NCI-H526 (cell line): ENCODE data around the gene SPATA21.
"Not testable (repeated sequence)": the region's sequence is repeated elsewhere in the genome, so short reads cannot be mapped to it uniquely, and the experiment has no call there.

ENCODE experiments used
- DNase-seq, 2 experiments: peaks; one replicate each; lab custom pipeline; 2025; lab: John Stamatoyannopoulos, UW

The SPATA21 gene, protein sequence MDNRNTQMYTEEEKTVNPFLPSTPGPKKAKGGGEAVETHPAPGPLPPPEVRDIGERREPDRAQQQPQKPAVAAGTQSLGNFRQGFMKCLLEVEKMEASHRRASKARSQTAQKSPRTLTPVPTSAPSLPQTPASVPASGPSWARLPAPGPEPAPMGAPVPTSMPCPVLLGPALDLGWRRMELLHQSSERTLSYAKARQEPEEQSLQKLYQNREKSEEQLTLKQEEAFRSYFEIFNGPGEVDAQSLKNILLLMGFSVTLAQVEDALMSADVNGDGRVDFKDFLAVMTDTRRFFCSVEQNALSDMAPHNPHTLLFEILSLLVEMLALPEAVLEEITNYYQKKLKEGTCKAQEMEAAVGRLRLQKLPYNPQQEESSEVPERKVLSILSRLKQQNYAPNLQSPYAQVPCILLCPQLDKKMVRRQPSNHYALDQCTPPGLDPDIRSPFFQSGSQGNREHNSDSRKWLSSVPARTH

DNA sequence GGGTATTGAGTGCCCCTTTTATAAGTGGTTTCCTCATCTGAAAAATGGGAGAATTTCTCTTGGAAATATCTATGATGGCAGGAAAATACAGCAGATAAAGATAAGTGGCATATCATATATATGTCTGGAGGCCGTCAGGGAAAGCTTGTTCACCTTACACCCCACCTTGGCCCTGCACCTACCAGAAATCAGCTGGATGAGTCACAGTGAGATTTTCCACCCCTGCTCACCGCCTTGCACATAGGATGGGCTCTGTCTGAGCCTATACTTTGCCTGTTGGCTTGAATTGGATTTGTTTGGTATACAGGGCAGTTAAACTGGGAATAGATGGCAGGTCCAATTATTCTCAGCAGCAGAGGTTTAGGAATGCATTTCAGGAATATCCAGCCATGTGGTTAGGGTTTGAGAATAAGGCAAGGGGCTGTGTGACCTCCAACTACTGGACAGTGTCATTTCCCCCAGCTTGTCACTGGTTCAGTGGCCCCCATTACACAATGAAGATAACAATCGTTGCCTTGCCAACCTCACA lies at the start of gene SPATA21:
Gene SPATA21 (minus strand): TSS at position 479 of the 529 bp plus-strand sequence. CDS start 6,053 bp downstream, outside the sequence.
- no peak for DNase-seq

DNA sequence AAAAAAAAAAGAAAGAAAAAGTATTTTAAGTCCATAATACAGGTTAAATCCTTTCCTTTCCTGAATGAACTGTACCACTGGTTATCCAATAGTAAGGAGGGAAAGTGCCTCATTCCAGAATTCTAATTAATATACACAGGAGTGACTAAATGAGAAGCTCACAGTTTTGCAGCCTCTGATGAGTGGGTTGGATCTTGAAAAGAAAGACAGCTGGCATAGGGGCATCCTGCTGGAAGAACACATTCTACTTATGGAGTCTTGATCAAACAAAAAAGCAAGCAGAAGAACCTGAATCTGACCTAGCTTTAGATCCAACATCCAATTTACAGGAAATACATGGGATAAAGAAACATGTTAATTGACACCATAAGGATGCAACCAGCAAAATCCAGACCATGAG lies 49.8 kb upstream of the SPATA21 start:
- not testable (repeated sequence) for DNase-seq

DNA sequence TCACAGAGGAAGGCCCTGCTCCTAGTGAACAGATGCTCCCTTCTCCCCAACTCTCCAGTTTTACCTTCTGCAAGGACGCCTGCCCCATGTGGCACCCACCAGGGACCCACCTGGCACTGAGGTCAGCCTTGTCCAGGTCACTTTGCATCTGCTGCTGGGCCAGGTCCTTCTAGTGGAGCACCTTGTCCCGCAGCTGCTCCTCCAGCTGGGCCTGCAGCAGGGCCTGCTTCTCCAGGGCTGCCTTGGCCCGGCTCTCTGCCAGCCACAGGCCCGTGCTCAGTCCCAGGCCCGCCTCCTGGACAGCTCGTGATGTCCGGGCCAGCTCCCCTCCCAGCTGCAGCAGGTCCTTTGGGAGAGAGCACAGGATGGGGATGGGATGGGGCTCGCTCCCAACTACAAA lies 49.1 kb upstream of the SPATA21 start:
- not testable (repeated sequence) for DNase-seq

DNA sequence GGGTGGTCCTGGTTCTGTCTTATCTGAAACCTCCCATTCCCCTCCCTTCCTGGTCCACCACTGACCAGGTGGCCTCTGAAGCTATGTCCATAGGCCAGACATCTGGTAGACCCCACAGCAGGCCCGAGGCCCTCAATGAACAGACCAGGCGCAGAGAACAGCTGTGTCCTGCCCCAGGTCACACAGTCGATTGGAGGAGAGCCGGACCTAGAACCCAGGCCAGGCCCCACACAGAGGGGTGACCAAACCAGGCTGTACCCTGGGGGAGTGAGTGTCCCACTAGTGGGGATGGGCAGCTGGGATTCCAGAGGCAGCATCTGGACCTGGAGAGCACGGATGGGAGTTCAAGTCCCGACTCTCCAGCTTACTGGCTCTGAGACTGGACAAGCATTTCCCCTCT lies 47.7 kb upstream of the SPATA21 start:
- no peak for DNase-seq

DNA sequence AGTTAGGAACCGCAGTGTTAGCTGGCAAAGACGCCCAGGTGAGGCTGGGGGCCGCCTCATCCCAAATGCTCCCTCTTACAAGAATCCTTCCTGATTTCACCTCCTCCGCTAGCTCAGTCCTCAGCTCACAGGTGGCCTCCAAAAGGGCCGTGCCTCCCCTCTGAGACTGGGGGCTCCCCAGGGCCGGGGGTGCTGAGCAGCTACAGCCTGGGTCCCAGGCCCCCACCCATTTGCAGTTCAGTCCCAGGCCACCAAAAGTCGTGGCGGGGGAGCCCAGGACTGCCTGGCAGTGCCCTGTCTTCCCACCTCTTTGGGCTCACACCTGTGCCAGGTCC lies 47.2 kb upstream of the SPATA21 start:
- no peak for DNase-seq

DNA sequence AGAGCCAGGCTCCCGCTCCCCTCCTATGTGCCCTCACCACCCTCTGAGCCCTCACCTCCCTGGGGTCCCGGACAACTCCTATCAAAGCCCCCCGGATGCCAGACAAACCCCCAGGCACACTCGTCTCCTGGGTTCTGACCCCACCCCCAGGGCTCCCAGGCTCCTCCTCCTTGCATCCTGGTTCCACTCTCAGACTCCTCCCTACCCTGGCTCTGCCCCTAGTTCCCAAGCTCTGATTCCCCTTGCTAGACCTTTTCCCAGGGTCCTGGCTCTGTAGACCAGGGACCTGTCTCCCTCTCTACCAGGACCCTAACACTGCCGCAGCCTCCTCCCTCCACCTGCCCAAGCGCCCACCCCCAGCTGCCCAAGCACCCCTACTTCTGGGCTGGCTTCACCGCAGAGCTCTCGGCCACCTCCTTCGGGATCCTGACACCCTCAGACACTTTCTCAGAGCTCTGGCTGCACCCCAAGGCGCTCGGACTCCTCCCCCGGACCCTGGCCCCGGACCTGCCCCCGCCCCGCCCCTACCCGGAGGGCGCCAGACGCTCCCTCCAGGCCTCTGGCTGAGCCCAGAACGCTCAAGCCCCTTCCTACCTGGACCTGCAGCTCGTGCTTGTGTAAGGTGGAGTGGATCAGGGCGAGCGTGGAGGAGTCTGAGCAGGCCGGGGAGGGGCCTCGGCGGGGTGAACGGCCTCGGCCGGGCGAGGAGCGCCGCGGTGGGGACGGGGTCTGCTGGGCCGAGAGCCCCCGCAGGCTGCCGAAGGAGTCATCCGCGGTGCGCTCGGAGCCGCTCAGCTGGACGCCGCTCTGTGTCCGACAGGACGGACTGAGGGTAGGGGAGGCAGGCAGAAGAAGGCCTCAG lies 46.6 kb upstream of the SPATA21 start:
- not testable (repeated sequence) for DNase-seq

DNA sequence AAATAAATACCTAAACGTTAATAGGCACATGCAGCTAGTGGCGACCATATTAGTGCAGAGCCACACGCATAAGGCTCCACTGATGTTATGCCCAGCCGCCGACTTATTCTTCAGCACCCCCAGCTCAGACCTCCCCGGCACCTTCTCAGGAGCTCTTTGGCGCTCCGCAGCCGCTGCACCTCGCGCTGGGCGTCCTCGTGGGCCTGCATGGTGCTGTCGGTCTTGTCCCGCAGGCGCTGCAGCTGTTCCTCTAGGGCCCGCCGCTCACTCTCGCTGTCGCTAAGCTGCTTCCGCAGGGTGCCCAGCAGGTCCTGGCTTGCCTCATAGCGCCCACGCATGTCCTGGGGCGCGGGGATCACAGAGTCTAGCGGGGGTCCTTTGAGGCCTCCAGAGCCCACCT lies 45.9 kb upstream of the SPATA21 start:
- DNase-seq: not testable (repeated sequence)

DNA sequence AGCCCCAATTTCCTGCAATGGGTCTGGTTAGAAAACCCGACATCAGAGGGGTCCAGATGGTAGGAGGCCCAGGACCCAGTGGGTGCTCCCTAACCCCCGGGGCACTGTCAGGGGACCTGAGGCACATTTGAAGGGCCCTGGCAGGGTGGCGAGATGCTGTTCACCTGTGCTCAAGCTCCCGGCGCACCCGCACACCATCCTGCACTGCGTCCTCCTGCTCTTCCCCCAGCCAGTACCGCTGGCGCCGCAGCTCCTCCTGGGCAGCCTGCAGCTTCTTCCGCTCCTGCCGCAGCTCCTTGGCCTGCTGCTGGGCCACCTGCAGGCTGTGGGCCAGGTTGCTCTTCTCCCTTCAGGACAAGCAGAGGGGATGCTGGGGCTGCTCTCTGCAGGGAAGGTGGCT lies 40.9 kb upstream of the SPATA21 start:
- no peak for DNase-seq

DNA sequence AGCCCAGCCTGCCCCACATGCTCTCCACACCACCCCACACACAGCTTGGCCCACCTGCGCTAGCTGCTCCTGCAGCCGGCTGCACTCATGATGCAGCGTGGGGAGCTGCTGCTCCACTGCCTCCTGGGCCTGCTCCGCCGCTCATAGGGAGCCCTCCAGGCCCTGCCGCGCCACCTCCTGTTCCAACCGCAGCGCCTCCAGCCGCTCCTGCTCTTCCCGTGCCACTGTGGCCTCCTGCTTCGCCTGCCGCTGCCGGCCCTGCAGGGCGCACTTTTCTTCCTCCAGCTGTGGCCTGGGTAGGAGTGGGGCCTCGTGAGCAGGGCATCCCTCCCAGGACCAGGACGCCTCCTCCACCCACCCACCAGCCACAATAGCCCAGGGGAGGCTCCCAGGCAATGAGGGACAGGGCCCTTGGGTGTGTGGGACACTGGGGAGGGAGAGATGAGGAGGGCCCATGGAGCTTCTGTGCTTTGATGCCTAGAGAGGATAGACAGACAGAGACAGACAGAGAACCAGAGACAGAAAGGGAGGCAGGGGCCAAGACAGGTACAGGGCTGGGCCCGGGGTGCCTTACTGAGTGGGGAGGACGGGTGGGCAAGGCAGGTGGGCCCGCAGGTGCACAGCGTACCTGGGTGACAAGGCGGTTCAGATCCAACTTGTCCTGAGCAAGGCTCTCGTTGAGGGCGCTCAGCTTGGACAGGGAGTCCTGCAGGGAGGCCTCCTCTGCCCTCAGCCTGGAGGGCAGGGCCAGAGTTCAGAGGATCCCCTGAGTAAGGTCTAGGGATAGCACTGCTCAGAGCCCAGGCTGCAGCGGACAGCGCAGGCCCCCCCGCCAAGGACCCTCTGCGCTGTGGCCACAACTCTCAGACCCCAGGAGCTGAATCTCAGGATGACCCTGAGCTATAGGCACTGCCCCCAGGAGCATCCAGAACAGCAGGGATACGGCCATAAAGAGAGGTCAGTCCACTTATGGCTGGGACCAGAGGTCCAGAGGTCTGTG lies 38.8 kb upstream of the SPATA21 start:
- DNase-seq: not testable (repeated sequence)

DNA sequence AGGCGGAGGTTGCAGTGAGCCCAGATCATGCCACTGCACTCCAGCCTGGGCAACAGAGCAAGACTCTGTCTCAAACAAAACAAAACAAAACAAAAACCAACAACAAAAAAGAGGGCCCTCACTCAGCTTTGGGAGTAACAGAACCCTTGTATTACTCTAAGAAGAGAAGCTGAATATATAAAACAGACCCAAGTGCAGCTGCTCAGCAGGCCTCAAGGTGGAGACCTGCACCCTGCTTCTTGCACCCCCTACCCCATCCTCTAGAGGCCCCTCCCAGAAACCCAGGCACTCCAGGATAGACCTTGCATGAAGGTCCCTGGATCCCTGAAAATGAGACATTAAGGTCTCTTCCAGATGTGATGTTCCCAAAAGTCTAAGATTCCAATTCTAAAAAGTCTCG lies 37.7 kb upstream of the SPATA21 start:
- peak; percentile 17 to 54 for DNase-seq

DNA sequence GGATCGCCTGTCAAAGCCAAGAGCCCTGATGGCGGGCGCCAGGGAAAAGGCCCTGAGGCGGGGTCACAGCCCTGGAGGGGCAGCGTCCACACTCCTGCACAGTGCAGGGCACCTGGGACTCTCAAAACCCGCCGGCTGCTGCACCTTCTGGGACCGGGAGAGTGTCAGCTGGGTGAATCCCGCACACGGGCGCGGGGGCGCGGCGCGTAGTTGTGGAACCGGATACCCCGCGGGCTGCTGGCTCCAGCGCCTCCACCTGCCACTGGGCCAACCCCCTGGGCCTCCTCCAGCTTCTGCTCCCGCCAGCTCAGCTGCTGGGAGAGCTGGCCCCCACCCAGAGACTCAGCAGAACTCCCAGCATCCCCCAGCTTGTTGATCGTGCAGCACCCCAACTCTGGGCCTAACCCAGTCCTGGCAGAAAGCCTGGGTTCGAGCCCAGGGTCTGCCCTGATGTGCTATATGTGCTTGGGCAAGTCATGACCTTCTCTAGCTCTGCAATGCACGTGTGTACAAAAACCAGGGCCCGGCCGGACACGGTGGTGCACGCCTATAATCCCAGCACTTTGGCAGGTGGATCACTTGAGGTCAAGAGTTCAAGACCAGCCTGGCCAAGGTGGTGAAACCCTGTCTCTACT lies 37.1 kb upstream of the SPATA21 start:
- no peak for DNase-seq

DNA sequence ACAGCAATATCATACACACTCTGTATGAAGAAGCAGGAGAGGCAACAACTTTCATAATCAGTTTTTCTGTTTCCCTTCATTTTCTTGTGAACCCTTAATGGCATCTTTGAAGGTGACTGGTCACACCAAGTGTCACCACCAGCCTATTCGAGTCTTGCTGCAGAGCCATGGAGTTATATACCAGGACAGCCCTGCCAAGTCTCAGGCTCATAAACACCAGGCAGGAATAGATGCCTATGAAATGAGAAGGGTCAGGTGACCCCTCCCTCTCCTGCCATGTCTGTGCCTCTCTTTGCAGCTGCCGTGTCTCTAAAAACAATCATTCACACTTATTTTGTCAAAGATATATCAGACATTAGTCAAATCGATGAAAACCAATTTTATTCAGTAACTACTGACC lies 31.3 kb upstream of the SPATA21 start:
- no peak for DNase-seq

DNA sequence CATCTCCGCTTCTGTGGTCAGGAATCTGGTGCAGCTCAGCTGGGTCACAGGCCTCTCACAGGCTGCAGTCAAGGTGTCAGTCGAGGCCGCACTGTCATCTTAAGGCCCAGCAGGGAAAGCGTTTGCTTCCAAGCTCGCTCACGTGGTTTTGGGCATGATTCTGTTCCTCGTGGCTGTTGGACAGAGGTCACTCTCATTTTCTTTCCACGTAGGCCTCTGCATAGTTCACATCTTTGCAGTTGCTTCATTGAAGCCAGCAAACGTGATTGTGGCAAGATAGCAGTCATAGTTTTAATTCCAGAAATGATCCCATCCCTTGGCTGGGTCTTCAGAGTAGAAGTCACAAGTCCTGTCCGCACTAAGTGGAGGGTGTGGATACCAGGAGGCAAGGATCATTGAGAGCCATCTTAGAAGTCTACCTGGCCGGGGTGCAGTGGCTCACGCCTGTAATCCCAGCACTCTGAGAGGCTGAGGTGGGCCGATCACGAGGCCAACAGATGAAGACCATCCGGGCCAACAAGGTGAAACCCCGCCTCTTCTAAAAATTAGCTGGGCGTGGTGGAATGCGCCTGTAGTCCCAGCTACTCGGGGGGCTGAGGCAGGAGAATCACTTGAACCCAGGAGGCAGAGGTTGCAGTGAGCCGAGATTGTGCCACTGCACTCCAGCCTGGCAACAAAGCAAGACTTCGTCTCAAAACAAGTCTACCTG lies 27.8 kb upstream of the SPATA21 start:
- DNase-seq: no peak

DNA sequence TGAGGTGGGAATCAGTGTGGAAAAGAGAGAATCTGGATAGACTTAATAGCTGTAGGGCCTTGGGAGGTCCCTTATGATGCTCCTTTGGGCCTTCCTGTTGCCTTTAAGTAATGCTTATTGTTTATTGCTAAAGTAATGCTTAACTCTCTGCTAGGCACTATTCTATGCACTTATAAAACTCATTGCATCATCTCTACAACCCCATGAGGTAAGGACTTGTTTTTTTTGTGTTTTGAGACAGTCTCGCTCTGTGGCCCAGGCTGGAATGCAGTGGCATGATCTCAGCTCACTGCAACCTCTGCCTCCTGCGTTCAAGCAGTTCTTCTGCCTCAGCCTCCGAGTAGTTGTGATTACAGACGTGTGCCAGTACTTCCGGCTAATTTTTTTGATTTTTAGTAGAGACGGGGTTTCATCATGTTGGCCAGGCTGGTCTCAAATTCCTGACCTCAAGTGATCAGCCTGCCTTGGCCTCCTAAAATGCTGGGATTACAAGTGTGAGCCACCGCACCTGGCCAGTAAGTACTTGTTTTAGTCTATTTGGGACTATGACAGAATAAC lies 25.6 kb upstream of the SPATA21 start:
- DNase-seq: no peak

DNA sequence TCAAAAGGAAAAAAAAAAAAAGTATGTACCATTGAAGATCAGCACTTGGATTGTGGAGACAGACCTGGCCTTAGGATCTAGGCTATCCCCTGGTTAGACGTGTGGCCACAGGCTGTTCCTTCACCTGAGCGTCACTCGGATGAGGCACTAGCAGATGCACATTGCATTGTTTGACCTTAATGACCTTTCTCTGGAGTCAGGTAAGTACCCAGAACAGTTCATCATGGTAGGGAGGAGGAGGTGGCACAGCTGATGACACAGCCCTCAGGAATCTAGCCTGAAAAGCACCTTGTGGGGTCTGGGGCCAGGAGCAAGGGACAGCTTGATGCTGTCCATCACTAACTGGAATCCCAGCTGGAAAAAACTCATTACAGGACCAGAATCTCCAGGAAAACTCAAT lies 24.5 kb upstream of the SPATA21 start:
- DNase-seq: no peak

DNA sequence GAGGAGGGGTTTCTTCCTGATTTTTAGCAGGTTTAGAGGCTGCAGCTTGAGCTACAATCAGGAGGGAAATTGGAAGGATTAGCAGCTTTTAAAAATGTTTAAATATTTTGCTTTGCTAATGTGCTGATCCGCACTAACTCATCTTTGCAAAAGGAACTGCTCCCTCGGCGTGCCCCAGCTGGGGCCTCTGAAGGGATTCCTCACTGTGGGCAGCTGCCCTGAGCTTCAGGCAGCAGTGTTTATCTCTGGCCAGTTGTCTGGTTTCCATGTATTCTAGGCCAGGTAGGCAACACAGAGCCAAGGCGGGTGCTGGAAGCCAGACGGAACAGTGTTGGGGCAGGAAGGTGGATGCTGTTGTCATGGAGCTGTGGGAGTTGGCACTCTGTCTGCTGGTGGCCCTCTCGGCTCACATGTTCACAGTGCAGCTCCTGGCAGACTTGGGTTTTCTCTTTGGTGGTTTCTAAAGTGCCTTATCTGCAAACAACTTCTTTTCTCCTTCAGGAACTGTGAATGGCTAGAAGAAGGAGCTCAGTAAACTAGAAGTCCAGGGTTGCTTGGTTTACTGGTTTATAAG lies 22.2 kb upstream of the SPATA21 start:
- DNase-seq: no peak

DNA sequence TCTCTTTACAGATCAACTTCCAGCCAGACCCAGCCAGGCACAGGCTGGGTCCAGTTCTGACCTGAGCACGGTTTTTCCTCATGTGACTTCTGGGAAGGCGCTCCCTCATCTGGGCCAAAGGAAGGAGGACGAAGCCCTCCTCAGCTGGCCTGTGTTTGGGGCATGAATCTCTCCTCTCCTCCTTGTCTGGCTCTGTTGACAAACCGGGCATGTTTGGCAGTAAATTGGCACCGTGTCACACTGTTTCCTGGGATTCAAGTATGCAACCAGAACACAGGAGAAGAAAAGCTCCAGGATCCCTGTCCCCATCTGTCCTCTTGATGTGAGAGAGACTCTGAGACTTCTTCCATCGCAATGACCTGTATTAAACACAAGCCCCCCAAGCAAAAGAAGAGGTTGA lies 21.6 kb upstream of the SPATA21 start:
- no peak for DNase-seq

DNA sequence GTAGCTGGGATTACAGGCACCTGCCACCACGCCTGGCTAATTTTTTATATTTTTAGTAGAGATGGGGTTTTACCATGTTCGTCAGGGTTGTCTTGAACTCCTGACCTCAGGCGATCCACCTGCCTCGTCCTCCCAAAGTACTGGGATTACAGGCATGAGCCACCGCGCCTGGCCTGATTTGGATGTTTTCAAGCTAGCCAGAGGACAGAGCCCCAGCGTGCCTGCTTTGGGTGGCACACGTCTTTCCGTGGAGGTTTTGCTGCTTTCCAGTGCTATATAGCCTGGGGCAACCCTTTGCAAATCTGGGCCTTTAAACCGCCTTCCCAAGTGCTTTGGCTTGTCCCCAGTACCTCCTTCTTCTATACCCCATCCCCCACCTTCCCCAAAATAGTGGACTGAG lies 18.9 kb upstream of the SPATA21 start:
- DNase-seq: not testable (repeated sequence)

DNA sequence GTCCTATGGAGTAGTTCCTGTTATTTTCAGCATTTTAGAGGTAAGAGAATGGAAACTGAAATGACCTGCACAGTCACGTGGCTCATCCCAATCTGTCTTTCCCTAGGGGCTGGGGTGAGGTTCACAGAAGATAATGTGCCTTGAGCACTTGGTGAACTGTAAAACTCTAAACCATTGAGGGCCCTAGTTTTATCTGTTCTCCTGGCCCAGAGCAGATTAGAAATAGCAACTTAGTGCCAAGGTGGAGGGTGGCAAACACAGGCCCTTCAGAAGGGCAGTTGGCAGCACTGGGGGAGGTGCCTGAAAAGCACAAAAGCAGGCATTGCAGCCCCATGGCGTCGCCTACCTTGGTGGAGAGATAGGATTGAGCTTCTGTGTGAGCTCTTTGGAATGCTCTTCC lies 17.7 kb upstream of the SPATA21 start:
- DNase-seq: not testable (repeated sequence)
